Chondrocyte (in vitro differentiated cells): Measurements from ENCODE around the gene LRRN3. TPM values are rescaled to one million over a fixed set of nuclear protein-coding genes. Genes with fewer than 3 reads are reported as not detected.

Experiments
- DNase-seq: peaks from one replicate; pipeline ENCODE4 v3.0.0; 2021; ENCODE audit warnings: mixed read lengths, low spot score
- H3K27ac Mint-ChIP-seq: one replicate; pipeline ENCODE4 v1.8.0; 2021; ENCODE audit warnings: mild to moderate bottlenecking, moderate library complexity, mixed read lengths; ENCODE audit not compliant: unreplicated experiment
- H3K27me3 Mint-ChIP-seq: 2 replicates; pipeline ENCODE4 v1.8.0; 2021; ENCODE audit warnings: low read depth, mixed read lengths
- H3K36me3 Mint-ChIP-seq: 2 replicates; pipeline ENCODE4 v1.8.0; 2021; ENCODE audit warnings: low read depth, mixed read lengths
- H3K4me1 Mint-ChIP-seq: 2 replicates; pipeline ENCODE4 v1.8.0; 2021; ENCODE audit warnings: low read depth, mild to moderate bottlenecking, mixed read lengths
- H3K4me3 Mint-ChIP-seq: one replicate; pipeline ENCODE4 v1.8.0; 2021; ENCODE audit warnings: mild to moderate bottlenecking, moderate library complexity, mixed read lengths; ENCODE audit not compliant: unreplicated experiment
- H3K9me3 Mint-ChIP-seq: 2 replicates; pipeline ENCODE4 v1.8.0; 2021; ENCODE audit warnings: low read depth, mixed read lengths
- total RNA-seq: library from RNA; stranded (reverse); gene quantifications from 3 replicates; pipeline ENCODE4 v1.2.1, GENCODE V29; 2021
- TF ChIP-seq, protein P1 (sequence below): fragments of 200-600 bp; sonication (generic); IDR thresholded peaks from 2 replicates; pipeline ENCODE4 v1.5.0; 2021; ENCODE audit warnings: antibody characterized with exemption, mild to moderate bottlenecking, moderate library complexity

LRRN3 gene
- total RNA-seq, 1 donor from 2014 or later: 0.65 TPM

DNA sequence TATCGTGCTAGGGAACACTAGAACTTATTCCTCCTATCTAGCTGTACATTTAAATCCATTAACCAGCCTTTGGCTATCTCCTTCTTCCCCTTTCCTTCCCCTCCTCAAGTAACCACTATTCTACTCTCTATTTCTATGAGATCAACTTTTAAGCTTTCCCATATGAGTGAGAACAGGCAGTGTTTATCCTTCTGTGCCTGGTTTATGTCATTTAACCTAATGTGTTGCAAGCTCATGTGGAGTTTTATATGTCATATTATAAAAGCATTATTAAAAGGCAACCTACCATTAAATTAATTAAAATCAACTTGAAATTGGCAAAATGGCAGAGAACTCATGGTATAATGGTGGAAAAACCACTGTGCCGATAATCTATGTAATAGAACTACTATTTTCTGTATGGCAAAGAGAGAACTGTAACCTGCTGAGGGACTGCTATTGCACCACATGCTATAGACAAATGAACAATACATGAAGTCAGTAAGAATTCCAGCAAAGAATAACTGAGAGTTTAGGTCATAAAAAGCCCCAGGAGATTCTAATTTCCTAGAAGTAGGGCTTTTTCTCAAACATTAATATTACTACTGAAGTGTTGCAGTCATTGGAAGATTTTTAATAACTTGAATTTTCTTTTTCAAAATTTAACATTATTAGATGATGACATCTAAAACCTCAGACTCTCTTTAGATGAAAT is 81.8 kb downstream of the LRRN3 start:
- no peaks in the 10 kb centered on the region for H3K36me3 Mint-ChIP-seq
- TF ChIP-seq, protein P1, sequence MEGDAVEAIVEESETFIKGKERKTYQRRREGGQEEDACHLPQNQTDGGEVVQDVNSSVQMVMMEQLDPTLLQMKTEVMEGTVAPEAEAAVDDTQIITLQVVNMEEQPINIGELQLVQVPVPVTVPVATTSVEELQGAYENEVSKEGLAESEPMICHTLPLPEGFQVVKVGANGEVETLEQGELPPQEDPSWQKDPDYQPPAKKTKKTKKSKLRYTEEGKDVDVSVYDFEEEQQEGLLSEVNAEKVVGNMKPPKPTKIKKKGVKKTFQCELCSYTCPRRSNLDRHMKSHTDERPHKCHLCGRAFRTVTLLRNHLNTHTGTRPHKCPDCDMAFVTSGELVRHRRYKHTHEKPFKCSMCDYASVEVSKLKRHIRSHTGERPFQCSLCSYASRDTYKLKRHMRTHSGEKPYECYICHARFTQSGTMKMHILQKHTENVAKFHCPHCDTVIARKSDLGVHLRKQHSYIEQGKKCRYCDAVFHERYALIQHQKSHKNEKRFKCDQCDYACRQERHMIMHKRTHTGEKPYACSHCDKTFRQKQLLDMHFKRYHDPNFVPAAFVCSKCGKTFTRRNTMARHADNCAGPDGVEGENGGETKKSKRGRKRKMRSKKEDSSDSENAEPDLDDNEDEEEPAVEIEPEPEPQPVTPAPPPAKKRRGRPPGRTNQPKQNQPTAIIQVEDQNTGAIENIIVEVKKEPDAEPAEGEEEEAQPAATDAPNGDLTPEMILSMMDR: no peak
- no peak overlapping the region for H3K4me3 Mint-ChIP-seq
- H3K9me3 Mint-ChIP-seq: peaks cover 2% of the 10 kb centered on the region
- H3K4me1 Mint-ChIP-seq: peaks cover 16% of the 10 kb centered on the region
- no peak for DNase-seq
- H3K27ac Mint-ChIP-seq: no peak overlapping the region
- no peaks in the 10 kb centered on the region for H3K27me3 Mint-ChIP-seq

- H3K4me3 Mint-ChIP-seq: no peak overlapping the region
- no peak overlapping the region for H3K27ac Mint-ChIP-seq
- H3K36me3 Mint-ChIP-seq: no peaks in the 10 kb centered on the region
- TF ChIP-seq, protein P1: no peak
- H3K27me3 Mint-ChIP-seq: no peaks in the 10 kb centered on the region
- peaks cover 3% of the 10 kb centered on the region for H3K9me3 Mint-ChIP-seq
- DNase-seq: no peak
- H3K4me1 Mint-ChIP-seq: peaks cover 13% of the 10 kb centered on the region
These were observed 82.6 kb downstream of the LRRN3 start for GRCh38 chr7:111173528-111173927.

DNA sequence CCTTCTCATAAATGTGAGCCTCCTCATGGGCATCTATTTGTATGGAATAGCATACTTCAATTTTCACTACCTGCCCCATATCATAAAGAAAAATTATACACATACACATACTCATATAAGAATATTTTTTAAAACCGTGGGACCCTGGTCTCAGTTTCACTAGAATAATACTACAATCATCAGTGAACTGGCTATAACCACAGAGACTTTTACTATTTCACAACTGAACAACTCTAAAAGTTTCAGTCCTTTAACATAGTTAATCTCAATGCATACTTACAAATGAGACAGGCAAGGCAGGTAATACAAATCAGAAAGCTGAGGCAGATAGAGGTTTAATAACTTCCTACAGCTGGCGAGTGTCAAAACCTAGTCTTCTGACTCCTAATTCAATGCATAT is 83.1 kb downstream of the LRRN3 start:
- peaks cover 13% of the 10 kb centered on the region for H3K4me1 Mint-ChIP-seq
- TF ChIP-seq, protein P1: no peak
- no peak for DNase-seq
- H3K27ac Mint-ChIP-seq: no peak overlapping the region
- no peak overlapping the region for H3K4me3 Mint-ChIP-seq
- peaks cover 6% of the 10 kb centered on the region for H3K9me3 Mint-ChIP-seq
- peaks cover 2% of the 10 kb centered on the region for H3K36me3 Mint-ChIP-seq
- no peaks in the 10 kb centered on the region for H3K27me3 Mint-ChIP-seq

DNA sequence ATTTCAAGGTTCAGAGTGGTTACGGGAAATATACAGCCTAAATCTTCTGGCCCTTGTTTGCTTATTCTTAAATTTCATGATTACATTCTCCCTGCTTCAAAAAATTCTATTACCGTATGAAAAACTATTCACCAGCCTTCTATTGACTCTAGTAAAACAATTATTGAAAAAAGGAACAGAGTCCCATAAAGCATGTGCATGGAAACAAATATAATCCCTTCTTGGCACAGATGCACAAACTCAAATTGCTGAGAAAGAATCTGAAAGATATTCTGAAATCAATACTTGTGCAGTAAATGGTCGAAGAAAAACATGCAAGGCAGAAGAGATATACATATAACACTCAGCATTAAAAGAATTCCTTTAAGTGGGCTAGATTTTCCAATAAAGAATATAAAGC is 83.6 kb downstream of the LRRN3 start:
- DNase-seq: no peak
- peaks cover 6% of the 10 kb centered on the region for H3K9me3 Mint-ChIP-seq
- H3K4me1 Mint-ChIP-seq: peaks cover 13% of the 10 kb centered on the region
- H3K4me3 Mint-ChIP-seq: no peak overlapping the region
- H3K36me3 Mint-ChIP-seq: peaks cover 2% of the 10 kb centered on the region
- H3K27me3 Mint-ChIP-seq: no peaks in the 10 kb centered on the region
- TF ChIP-seq, protein P1: no peak
- H3K27ac Mint-ChIP-seq: no peak overlapping the region
